Upper lobe of left lung (tissue), 4 donors: ENCODE data around the gene MYO1C.

Experiments
- CTCF ChIP-seq, 6 experiments: fragments of 450-650 bp in 4 of 6; fragments of 200-600 bp in 2 of 6; sonication (generic) in 2 of 6; IDR thresholded peaks; one replicate each; pipeline ENCODE4 v1.5.1; 2016 to 2019; ENCODE audit warnings: antibody characterized with exemption in 6 of 6
- EP300 ChIP-seq, 4 donors: sonication (generic); formaldehyde crosslinking; IDR thresholded peaks; one replicate each; pipeline ENCODE4 v1.5.1; 2017; ENCODE audit warnings: antibody characterized with exemption in 4 of 4, control low read depth in 2 of 4
- POLR2AphosphoS5 ChIP-seq, 2 donors: sonication (generic); formaldehyde crosslinking; IDR thresholded peaks; one replicate each; pipeline ENCODE4 v1.5.1; 2017; ENCODE audit warnings: antibody characterized with exemption in 2 of 2

GRCh38 chr17:1452836-1453235 lies 39.6 kb downstream of the MYO1C start:
- TF ChIP-seq CTCF (IDR thresholded peaks at IDR 0.05) (no peak), EP300 (IDR thresholded peaks at IDR 0.05) (no peak), POLR2AphosphoS5 (IDR thresholded peaks at IDR 0.05) (no peak)
